Stimulated activated CD4-positive, alpha-beta T cell treated with anti-CD3 and anti-CD28 coated beads, Interleukin-2, amount 100 ng/mL, for 24 hours (primary cell): ENCODE results near the gene TM4SF20.
"Not testable (repeated sequence)": the region's sequence is repeated elsewhere in the genome, so short reads cannot be mapped to it uniquely, and the experiment has no call there.

Experiments used
- DNase-seq, 2 donors: peaks; one replicate each; pipeline ENCODE4 v3.0.0-alpha.2; 2020

Gene TM4SF20

DNA sequence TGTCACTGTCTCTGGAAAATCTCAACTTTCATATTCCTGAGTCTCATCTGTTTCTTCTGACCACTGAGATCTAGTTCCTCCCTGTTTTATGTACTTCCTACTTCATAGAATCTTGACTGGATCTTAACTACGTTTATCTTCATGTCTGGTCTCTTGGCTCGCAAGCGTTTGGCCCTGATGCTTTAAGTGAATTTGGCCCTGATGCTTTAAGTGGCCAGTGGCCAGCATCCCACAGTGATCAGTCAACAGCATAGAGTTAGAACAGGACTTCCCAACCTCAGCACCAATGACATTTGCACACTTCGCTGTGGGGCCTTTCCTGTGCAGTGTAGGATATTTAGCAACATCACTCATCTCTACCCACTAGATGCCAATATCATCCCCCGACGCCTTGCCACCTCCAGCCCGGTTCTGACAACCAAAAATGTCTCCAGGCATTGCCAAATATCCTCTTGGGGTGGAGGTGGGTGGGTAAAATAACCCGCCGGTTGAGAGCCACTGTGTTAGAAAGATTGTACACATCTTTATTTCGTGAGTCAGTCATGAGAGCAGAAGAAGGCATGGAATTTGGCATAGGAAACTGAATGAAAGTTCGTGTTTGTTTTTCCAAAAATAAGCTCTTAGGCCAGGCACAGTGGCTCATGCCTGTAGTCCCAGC lies 12.2 kb downstream of the TM4SF20 start:
- DNase-seq, result no peak

DNA sequence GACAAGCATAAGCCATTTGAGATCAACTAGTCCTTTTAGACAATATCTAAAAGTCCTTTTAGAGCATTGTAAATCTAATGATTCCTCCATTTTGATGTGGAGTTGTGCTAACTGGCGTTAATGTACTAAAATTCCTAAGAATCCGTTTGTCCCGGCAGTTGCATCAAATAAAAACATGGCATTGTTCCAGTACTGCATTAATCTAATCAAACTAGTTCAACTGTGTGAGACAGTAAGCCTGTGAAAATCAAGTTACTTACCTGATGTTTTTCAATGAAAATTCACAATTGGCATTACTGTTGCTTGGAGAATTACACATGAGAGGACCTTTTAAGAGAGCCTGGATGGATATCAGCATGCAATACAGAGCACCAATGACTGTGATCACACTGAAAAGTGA lies 13.3 kb downstream of the TM4SF20 start:
- no peak for DNase-seq

DNA sequence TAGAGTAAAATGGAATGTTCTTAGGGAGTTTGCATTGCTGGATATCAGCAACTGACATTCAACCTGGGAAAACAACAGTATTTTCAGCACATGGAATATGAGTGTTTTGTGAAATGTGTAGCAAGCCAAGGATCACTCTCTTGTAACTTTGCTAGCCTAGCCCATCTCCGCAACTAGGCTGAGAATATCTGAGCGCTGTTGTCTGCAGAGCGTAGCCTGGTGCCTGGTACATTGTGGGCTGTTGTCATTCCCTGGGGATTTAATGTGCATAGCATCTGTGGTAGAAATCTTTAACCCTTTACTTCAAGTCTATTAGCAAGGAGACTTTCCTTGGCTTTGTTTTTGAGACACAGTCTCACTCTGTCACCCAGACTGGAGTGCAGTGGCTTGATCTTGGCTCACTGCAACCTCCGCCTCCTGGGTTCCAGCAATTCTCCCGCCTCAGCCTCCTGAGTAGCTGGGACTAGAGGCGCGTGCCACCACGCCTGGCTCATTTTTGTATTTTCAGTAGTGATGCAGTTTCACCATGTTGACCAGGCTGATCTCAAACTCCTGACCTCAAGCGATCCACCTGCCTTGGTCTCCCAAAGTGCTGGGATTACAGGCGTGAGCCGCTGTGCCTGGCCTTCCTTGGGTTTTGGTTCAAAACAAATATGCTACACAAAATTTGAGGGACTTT lies 14.4 kb downstream of the TM4SF20 start:
- not testable (repeated sequence) for DNase-seq

DNA sequence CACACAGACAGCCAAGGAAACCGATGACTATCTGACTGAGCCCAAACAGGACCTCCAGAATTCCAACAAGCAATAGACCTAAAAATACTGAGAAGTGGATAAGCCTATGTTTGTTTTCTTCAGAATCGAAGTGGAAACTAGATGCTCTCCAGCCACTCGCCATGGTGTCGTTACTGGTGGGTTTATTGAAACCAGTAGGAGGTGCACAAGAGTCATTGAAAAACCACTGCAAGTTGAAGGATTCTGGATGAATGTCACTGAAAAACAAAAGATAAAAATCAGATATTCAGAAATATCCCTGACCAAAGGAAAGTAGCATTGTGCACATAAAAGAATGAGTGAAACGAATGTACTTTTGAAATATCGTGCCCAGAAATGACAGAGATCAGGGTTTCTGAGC lies 15.3 kb downstream of the TM4SF20 start:
- no peak for DNase-seq

DNA sequence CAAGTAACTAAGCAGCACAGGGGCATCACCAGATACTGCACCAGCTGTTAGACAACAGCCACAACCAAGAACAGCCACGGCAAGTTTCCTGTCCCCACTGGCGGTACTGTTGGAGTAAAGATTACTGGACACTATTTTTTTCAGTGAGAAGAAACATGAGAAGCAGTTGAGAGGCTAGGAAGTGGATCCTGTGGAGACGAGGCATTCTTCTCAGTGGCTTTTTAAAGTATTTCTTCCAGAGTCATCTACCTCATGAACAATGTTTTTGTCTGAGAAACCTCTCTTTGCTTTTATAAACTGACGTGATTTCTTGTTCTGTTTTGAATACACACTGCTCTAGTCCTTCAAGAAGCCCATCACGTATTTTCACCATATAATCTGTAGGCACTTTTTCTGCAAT lies 18.8 kb downstream of the TM4SF20 start:
- no peak for DNase-seq

DNA sequence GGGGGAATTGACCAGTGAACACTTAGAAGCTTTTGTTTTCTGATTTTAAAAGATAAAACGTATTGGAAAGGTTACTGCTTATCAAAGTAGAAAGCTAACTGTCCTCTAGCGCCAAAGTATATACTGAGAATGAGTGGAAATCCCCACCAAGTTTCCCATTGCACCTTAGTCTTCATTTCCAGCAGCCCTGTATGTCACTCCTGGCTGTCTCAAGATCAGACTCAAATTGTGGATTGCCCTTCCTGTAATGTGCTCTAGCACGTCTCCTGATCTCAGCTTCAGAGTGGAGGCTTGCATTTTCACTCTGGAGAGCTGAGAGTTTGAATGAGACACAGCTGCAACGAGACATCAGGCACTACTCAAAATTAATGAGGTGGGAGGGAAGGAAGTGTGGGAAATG lies 27.5 kb downstream of the TM4SF20 start:
- no peak for DNase-seq

DNA sequence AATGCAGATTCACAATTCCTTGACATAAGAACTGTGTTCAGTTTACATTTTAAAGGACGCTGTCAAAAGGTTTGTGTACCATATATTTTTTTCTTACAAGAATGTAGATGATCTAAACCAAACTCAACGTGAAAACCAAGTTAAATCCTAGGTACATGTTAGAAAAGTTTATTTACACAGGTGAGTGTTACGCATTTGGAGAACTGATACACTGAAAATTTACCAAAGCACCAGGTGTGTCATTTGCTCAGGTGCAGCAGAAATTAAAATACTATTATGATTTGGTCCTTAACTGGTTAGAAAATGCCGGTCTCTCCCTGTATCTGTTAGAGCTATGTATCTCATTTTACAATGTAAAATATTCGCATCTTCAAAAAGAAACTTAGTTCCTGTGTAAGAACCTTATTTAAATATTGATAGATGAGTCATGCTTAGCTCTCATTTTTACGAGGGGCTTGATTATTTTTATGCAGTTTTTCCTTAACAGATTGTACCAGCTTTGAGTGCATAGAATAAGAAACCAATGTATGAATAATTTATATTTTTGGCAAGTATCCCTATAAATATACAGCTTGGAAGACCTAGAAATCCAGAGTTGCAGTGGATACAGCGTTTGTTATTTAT lies 29.0 kb downstream of the TM4SF20 start:
- DNase-seq, result no peak

DNA sequence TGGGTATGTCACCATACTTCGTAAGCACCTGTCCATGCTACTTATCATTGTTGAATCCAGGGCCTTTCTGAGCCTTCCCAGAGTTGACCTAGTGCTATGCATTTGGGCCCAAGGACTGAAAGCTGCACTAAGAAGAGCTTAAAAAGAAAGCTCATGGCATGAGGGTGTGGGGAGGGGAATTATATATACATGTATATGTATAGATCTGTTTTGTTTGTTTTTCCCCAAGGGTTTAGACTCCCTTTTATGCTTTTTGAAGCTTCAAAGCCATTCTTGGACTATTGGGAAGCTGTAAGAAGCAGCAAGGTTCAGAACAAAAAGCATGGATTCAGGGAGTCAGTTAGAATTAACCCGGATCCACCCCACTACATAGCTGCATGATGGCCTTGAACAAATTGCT lies 30.8 kb downstream of the TM4SF20 start:
- DNase-seq, result no peak

DNA sequence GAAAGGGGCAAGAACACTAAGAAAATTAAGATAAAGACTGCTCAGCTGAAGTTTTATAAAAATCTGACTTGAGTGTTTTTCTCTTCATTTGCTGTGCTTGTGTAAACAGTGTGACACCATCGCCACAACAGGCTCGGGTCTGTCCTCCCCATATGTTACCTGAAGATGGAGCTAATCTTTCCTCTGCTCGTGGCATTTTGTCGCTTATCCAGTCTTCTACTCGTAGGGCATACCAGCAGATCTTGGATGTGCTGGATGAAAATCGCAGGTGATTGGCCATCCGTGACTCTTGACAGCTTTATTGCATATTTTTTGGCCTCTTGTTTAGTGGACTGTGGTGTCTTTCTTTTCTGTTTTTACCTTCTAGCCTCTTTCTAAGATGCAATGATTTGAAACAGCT lies 32.0 kb downstream of the TM4SF20 start:
- DNase-seq, result no peak

DNA sequence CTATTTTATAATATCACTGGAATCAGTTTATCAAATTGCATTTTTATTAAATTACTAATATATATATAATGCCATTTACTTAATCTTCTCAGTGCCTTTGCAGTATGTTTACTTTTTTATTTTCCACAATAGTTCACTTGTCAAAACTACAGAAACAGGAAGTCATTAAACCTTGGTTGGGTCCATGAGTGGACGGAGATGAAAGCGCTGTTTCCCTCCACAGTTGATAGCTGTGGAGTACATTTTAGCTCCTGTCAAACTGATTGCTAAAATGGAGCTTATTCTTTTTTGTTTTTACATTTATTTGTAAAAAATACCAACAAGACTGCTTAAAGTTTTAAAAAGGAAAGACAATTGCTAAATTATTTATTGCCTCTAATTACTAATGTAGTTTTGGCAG lies 34.9 kb downstream of the TM4SF20 start:
- DNase-seq, result no peak

DNA sequence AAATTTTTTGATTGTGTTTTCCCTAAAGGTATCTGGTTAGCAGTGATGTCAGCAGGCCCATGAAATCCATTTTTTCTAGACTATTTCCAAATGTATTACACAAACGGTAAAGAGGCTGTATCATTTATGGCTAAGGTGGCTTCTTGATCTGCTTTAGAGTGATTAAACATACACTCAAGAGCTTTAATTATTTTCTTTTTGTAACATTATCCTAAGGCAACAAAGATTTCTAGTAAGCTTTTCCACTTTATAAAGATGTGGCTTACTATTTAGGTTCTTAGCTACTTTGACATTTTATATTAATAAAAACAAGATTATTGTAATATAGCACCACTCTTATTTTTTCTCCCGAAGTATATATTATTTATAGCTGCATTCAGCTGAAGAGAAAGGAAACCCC lies 37.6 kb downstream of the TM4SF20 start:
- no peak for DNase-seq

DNA sequence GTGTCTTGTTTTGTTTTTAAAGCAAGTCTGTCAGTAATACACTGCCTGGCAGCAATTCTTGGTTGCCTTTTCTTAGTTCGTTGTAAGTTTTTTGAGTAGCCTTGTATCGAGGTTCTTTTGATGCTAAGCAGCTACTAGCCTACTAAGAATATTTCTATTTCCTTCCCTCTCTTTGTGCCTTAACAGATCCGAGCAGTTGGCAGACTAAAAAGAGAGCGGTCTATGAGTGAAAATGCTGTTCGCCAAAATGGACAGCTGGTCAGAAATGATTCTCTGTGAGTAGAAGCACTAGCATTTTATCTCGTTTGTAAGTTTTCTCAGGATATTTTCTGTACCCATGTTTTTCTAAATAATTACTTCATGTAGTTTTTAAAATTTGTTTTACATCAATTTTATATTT lies 39.0 kb downstream of the TM4SF20 start:
- no peak for DNase-seq

DNA sequence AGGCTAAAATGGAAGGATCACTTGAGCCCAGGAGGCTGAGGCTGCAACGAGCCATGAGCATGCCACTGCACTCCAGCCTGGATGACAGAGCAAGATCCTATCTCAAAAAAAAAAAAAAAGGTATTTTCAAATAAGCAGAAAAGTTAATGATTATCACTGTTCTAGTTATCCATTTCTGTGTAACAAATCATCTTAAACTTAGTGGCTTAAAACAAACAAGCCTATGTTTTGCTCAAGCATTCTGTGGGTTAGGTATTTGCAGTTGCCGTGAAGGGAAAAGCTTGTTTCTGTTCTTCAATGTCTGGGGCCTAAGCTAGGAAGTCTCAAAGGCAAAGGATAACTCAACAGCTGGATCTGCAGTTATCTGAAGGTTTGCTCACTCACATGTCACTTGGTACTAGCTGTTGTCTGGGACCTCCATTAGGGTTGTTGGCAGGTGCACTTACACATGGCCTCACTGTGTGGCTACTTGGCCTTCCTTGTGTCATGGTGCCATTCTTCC lies 40.0 kb downstream of the TM4SF20 start:
- DNase-seq, result no peak

DNA sequence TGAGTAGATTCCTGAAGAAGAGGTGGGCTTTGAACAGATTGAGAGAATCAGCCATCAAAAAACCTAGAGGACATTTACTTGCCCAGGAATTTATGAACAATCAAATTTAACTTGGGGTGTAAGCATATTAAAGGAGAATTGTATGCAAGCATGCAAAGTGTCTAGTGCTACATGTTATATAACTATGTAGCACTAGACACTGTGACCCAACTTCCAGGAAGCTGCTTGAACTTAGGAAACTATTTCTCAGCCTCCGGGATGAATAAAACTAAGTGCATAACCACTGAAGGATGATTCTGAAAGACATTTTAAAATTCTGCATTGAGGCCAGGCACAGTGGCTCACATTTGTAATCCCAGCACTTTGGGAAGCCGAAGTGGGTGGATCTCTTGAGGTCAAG lies 41.7 kb downstream of the TM4SF20 start:
- DNase-seq, result no peak

DNA sequence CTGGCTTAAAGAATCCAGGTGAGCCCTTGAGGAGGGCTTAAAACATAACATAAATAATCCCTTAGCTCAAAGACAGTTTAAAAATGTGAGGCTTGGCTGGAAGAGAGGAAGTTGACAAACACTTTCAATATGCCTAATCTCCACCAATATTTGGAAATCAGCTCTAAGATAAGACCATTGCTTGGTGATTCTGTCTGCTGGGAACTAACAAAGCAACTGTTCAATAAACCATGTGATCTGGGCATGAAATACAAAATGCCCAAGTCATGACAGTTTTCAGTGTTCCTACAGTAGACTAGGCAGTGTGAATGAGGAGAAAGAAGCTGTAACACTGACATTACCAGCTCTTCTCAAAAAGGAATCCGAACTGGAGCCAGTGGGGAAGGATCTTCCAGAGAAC lies 43.4 kb downstream of the TM4SF20 start:
- DNase-seq, result no peak

DNA sequence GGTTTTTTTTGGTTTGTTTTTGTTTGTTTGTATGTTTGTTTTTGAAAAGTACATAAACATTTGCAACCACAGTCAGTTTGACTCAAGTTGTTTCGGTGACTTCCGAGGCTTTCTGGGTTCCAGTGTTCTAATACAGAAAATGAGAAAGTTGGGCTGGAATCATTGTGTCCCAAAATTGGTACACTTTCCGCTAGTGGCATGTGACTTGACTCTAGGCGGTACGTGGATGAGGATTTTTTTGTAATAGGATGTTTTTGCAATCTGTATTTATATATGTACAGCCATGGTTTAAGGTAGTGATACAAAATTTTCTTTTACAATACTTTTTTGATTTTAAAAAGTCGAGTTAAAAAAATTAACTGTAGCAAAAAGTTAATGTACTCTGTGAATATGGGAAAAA lies 52.3 kb downstream of the TM4SF20 start:
- no peak for DNase-seq

DNA sequence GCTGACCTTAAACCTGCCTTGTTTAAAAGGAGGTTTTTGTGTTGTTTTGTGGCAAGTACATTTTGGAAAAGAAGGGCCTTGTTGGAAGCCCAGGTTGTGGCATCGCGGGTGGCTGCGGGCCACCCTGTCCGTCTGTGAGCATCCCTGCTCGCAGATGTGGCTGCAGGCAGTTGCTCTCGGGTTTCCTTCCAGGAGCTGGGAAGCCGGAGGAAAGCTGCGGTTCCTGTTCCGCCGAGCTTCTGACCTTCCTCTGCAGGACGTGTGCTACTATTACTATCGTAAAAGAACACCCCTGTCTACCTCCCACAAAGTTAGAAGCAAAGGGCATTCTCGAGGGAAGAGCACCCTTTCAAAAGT lies 53.3 kb downstream of the TM4SF20 start:
- peak; percentile 14 to 21 for DNase-seq

DNA sequence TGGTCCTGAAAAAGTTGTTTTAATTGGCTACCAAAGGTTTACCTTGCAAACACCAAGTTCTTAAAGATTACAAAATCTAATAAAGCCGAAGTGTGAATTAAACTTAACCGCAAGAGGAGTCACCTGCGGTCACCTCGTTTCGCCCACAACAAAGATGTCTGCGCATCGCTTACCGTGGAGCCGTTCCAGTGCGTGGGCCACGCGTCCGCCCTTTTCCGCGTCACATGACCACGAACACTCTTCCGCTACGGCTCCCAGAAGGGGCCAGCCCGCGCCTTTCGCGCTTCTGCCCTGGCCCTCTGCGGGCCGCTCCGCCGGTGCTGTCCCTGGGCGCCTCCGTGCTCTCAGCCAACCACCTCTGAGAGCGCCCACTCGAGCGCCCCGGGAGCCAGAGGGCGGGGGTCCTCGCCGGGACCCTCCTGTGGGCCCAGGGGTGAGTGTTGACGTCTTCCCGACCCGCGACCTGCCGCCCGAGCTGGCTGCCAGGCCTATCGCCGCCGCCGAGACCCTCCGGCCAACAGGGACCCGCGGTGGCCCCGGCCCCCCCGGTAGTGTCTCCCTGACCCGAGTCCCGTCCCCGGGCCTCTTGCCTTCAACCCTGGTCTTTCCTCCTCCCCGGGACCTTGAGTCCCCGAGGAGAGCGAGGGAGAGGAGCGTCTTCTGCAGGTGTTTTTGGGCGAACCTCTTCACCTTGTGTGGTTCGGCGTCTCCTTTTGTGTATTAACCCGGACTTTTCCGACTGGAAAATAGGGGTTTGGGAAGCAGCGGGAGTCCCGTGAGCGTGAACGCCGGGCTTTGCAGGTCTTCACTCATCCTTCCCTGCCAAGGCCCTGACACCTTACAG lies 53.9 kb downstream of the TM4SF20 start, which contains the start of gene MFF:
Gene MFF (plus strand): TSS at position 257 of the 844 bp plus-strand sequence. CDS start 5,415 bp downstream, outside the sequence.
- DNase-seq, result peak; percentile 93 to 94

DNA sequence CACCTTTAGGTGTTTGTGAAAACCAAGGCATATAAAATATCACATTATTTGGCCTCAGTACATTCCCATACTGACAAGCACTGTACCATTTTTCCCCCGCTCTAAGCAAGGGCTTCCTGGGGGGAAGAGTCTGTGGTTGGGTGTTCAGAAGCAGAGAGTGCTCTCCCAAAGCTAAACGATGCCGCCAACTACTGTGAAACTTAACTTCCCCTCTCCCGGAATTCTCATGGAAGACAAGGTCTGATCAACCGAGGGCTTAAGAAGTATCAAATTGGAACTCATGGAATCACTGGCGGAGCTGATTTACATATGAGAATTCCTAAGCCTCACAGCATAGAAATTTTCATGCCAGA lies 54.5 kb downstream of the TM4SF20 start:
- DNase-seq, result peak in 1 of 2 donors; percentile 23

DNA sequence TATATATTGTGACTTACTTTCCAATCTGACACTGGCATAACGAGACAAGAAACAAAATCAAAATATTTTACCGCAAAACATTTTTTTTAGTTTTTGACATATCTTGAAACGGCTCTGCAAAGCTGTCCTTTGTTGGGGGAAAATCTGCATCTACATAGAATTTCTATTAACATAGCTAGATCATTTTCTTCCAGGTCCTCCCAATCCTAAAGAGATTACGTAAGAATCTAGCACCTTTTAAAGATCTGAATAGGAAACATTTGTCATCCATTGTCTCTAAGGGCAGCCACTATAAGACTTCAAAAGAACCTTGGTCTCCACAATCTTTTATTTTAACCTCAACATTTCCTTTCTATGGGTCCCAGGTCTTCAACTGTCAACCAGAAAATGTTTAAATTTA lies 55.3 kb downstream of the TM4SF20 start:
- no peak for DNase-seq

DNA sequence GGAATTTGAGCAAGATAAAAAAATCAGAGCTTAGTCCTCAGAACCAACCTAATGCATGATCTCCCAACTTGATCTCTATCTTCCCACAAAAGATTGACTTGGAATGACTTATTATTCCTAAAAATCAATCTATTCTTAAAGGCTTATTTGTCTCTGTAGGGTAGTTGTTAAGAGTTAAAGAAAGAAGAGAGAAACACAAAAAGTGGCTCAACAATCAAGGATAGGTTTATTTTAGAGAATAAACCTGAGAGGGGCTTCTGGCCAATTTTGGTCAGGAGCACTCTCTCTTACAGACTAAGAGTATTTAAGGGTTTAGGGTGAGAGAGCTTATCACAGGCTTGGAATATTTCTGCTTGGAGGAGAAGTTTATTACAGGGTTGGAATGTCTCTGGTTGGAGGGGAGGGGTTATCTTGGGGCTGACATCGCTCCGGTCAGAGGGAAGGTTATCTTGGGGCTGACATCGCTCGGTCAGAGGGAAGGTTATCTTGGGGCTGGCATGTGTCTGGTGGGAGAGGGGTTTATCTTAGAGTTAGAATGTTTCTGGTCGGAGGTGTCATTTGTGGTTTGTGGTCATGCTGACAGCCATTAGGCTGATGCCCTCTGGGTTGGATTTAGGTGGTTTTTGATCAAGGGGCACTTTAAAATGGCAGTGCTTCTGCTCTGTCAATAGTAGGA lies 56.4 kb downstream of the TM4SF20 start:
- no peak for DNase-seq

DNA sequence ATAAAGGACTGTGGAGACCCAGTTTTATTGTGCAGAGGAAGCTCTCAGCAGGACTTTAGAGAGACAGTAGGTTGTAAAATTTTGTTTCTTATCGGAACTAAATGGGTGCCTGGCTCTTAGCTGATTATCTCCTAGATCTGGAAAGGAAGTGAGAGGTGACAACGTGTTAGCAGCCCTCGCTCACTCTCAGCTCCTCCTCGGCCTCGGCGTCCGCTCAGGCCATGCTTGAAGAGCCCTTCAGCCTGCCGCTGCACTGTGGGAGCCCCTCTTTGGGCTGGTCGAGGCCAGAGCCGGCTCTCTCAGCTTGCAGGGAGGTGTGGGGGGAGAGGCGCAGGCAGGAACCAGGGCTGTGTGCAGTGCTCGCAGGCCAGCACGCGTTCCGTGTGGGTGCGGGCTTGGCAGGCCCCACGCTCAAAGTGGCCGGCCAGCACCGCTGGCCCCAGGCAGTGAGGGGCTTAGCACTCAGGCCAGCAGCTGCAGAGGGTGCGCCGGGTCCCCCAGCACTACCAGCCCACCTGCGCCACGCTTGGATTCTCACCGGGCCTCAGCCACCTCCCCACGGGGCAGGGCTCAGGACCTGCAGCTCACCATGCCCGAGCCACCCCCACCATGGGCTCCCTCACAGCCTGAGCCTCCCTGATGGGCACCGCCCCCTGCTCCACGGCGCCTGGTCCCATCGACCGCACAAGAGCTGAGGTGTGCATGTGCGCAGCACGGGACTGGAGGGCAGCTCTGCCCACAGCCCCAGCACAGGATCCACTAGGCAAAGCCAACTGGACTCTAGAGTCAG lies 58.6 kb downstream of the TM4SF20 start:
- no peak for DNase-seq
